Measurements from ENCODE around the gene FIP1L1. TPM values are rescaled to one million over a fixed set of nuclear protein-coding genes. Genes with fewer than 3 reads are reported as not detected.

Gene FIP1L1
- total and polyA plus RNA-seq, 4 donors = 22.1 to 82.8 (median 32.0) TPM

DNA sequence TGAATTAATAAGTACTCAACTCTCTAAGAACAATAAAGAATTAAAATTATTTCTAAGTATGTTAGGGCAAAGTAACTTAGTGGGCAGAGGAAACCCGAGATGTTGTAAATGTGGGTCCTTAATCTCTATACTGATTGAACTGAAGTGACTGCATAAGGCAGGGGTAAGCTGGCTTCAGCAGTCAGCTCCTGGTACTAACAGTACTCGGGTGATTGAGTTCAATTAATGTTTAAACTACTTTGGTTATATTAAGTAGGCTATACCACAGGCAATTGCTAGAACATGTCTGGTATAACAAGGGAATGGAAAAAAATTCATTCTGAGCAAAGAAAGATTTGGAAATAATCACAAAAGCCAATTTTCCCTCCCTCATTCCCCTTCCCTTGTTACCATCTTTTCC, 123.1 kb downstream of the FIP1L1 start:
- Histone ChIP-seq H3K9ac (ENCODE audit: insufficient read depth in 1 of 2, low read length in 2 of 2) (no peak overlapping the region), H3K9me3 (ENCODE audit: control insufficient read depth in 4 of 4, insufficient read depth in 3 of 4, low read length in 3 of 4) (no peaks in the 10 kb centered on the region), H3K36me3 (ENCODE audit: control insufficient read depth in 4 of 4, insufficient read depth in 4 of 4, low read length in 4 of 4) (no peaks in the 10 kb centered on the region), H3K27ac (ENCODE audit: low read depth in 1 of 2, low read length in 1 of 2) (no peak overlapping the region), H3K4me3 (no peak overlapping the region), H3K27me3 (ENCODE audit: control insufficient read depth in 3 of 3, insufficient read depth in 3 of 3, low read length in 2 of 3) (no peaks in the 10 kb centered on the region), H3K4me1 (ENCODE audit: control insufficient read depth in 5 of 5, insufficient read depth in 5 of 5, low read length in 5 of 5) (peaks cover 0 to 22% (median 6%) of the 10 kb centered on the region in 5 donors)
- 88 to 93% methylated on average over 2 of the region's 2 CpGs for WGBS, 2 donors
- no peak for DNase-seq
- ATAC-seq (ENCODE audit: insufficient read depth, low FRiP score) = no peak
- TF ChIP-seq, protein P1, sequence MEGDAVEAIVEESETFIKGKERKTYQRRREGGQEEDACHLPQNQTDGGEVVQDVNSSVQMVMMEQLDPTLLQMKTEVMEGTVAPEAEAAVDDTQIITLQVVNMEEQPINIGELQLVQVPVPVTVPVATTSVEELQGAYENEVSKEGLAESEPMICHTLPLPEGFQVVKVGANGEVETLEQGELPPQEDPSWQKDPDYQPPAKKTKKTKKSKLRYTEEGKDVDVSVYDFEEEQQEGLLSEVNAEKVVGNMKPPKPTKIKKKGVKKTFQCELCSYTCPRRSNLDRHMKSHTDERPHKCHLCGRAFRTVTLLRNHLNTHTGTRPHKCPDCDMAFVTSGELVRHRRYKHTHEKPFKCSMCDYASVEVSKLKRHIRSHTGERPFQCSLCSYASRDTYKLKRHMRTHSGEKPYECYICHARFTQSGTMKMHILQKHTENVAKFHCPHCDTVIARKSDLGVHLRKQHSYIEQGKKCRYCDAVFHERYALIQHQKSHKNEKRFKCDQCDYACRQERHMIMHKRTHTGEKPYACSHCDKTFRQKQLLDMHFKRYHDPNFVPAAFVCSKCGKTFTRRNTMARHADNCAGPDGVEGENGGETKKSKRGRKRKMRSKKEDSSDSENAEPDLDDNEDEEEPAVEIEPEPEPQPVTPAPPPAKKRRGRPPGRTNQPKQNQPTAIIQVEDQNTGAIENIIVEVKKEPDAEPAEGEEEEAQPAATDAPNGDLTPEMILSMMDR (IDR thresholded peaks at IDR 0.05; ENCODE audit: control extremely low read depth, extremely low read depth) = no peak

DNA sequence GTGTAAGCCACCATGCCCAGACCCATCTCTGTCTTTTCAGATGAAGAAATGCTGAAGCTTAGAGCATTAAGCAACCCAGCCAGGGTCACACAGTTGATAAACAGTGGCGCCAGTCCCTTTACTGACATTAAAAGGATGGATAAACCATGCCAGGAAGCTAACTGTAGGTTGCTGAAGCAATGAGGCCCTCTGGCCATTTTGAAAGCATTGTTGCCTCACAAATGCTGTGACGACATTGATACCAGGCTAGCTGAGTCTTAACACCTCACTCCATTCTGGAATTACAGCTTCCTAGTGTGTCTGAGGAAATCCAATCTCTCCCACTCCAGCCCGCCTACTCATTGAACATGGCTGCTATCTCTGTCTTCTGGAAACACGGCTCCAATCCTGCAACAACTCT, 124.1 kb downstream of the FIP1L1 start:
- Histone ChIP-seq H3K9ac (ENCODE audit: insufficient read depth in 1 of 2, low read length in 2 of 2) (no peak overlapping the region), H3K4me3 (no peak overlapping the region), H3K36me3 (ENCODE audit: control insufficient read depth in 4 of 4, insufficient read depth in 4 of 4, low read length in 4 of 4) (no peaks in the 10 kb centered on the region), H3K4me1 (ENCODE audit: control insufficient read depth in 5 of 5, insufficient read depth in 5 of 5, low read length in 5 of 5) (peaks cover 0 to 20% (median 6%) of the 10 kb centered on the region in 5 donors), H3K27me3 (ENCODE audit: control insufficient read depth in 3 of 3, insufficient read depth in 3 of 3, low read length in 2 of 3) (no peaks in the 10 kb centered on the region), H3K9me3 (ENCODE audit: control insufficient read depth in 4 of 4, insufficient read depth in 3 of 4, low read length in 3 of 4) (no peaks in the 10 kb centered on the region), H3K27ac (ENCODE audit: low read depth in 1 of 2, low read length in 1 of 2) (no peak overlapping the region)
- DNase-seq (no peak), ATAC-seq (ENCODE audit: insufficient read depth, low FRiP score) (no peak)
- TF ChIP-seq, protein P1 (IDR thresholded peaks at IDR 0.05; ENCODE audit: control extremely low read depth, extremely low read depth) = no peak
- WGBS, 2 donors = 76 to 97% methylated on average over 4 of the region's 4 CpGs

DNA sequence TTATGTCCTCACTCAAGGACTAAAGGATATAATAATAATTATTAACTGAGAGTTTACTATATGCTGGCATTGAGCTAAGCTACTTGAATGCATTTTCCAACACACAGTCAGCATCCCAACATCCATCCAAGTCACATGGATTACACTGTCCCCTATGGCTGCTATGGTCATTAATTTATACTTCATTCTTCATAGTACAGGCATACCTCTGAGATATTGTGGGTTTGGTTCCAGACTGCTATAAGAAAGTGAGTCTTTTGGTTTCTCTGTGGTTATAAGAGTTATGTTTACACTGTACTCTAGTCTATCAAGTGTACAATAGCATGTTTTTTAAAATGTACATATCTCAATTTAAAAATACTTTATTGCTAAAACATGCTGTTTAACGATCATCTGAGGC, 124.7 kb downstream of the FIP1L1 start:
- H3K27ac ChIP-seq (ENCODE audit: low read depth in 1 of 2, low read length in 1 of 2) = no peak overlapping the region
- no peaks in the 10 kb centered on the region for H3K9me3 ChIP-seq (ENCODE audit: control insufficient read depth in 4 of 4, insufficient read depth in 3 of 4, low read length in 3 of 4)
- peaks cover 0 to 15% (median 6%) of the 10 kb centered on the region in 5 donors for H3K4me1 ChIP-seq (ENCODE audit: control insufficient read depth in 5 of 5, insufficient read depth in 5 of 5, low read length in 5 of 5)
- TF ChIP-seq, protein P1 (IDR thresholded peaks at IDR 0.05; ENCODE audit: control extremely low read depth, extremely low read depth) = no peak
- WGBS, 2 donors = 74 to 97% methylated on average over 1 of the region's 1 CpG
- no peak overlapping the region for H3K4me3 ChIP-seq
- no peaks in the 10 kb centered on the region for H3K36me3 ChIP-seq (ENCODE audit: control insufficient read depth in 4 of 4, insufficient read depth in 4 of 4, low read length in 4 of 4)
- H3K27me3 ChIP-seq (ENCODE audit: control insufficient read depth in 3 of 3, insufficient read depth in 3 of 3, low read length in 2 of 3) = no peaks in the 10 kb centered on the region
- no peak overlapping the region for H3K9ac ChIP-seq (ENCODE audit: insufficient read depth in 1 of 2, low read length in 2 of 2)
- no peak for DNase-seq
- no peak for ATAC-seq (ENCODE audit: insufficient read depth, low FRiP score)

GRCh38 chr4:53505947-53506346, 128.5 kb downstream of the FIP1L1 start:
- Histone ChIP-seq H3K9ac (ENCODE audit: insufficient read depth in 1 of 2, low read length in 2 of 2) (no peak overlapping the region), H3K9me3 (ENCODE audit: control insufficient read depth in 4 of 4, insufficient read depth in 3 of 4, low read length in 3 of 4) (no peaks in the 10 kb centered on the region), H3K4me3 (no peak overlapping the region), H3K4me1 (ENCODE audit: control insufficient read depth in 5 of 5, insufficient read depth in 5 of 5, low read length in 5 of 5) (no peaks in the 10 kb centered on the region), H3K36me3 (ENCODE audit: control insufficient read depth in 4 of 4, insufficient read depth in 4 of 4, low read length in 4 of 4) (no peaks in the 10 kb centered on the region), H3K27ac (ENCODE audit: low read depth in 1 of 2, low read length in 1 of 2) (no peak overlapping the region), H3K27me3 (ENCODE audit: control insufficient read depth in 3 of 3, insufficient read depth in 3 of 3, low read length in 2 of 3) (no peaks in the 10 kb centered on the region)
- ATAC-seq (ENCODE audit: insufficient read depth, low FRiP score) (no peak), DNase-seq (no peak)
- TF ChIP-seq, protein P1 (IDR thresholded peaks at IDR 0.05; ENCODE audit: control extremely low read depth, extremely low read depth) = no peak
- 92 to 94% methylated on average over 2 of the region's 2 CpGs for WGBS, 2 donors

Data from lung (tissue), 12 donors.